Measurements from ENCODE around the gene CLDN8.

CLDN8 gene

GRCh38 chr21:30194701-30195299 is 21.1 kb downstream of the CLDN8 start:
- no peak for DNase-seq

- DNase-seq: no peak
Measured at GRCh38 chr21:30193201-30193600, 22.7 kb downstream of the CLDN8 start.

GRCh38 chr21:30190554-30190953 is 25.3 kb downstream of the CLDN8 start:
- DNase-seq: no peak

- DNase-seq: no peak
Measured at GRCh38 chr21:30189773-30190172, 26.1 kb downstream of the CLDN8 start.

- DNase-seq: no peak
Measured at GRCh38 chr21:30186242-30186641, 29.7 kb downstream of the CLDN8 start.

- no peak for DNase-seq
Measured at GRCh38 chr21:30168086-30168485, 47.8 kb downstream of the CLDN8 start.

- DNase-seq: no peak
Measured at GRCh38 chr21:30166705-30167104, 49.2 kb downstream of the CLDN8 start, which contains the start of gene CLDN17. Gene CLDN17 (minus strand): TSS chr21:30166805. CDS start chr21:30166617, 188 bp downstream.

- no peak for DNase-seq
Measured at GRCh38 chr21:30166171-30166570, 49.7 kb downstream of the CLDN8 start.

- DNase-seq: no peak
Measured at GRCh38 chr21:30164796-30165195, 51.1 kb downstream of the CLDN8 start.
